Retinal pigment epithelial cell (primary cell): Measurements from ENCODE around the gene MLLT3.

ENCODE experiments used
- DNase-seq: peaks from one replicate; pipeline ENCODE4 v3.0.0-alpha.2; 2010; ENCODE audit warnings: low read depth
- H3K4me3 ChIP-seq: 2 replicates; pipeline ENCODE4 v1.5.1; 2011; ENCODE audit warnings: mild to moderate bottlenecking, low read length, control low read depth, moderate library complexity
- TF ChIP-seq, protein P1 (sequence below): conservative IDR thresholded peaks from 2 replicates; pipeline ENCODE4 v1.5.1; 2011; ENCODE audit warnings: low read depth, low read length, control low read depth, inconsistent platforms

MLLT3 gene

DNA sequence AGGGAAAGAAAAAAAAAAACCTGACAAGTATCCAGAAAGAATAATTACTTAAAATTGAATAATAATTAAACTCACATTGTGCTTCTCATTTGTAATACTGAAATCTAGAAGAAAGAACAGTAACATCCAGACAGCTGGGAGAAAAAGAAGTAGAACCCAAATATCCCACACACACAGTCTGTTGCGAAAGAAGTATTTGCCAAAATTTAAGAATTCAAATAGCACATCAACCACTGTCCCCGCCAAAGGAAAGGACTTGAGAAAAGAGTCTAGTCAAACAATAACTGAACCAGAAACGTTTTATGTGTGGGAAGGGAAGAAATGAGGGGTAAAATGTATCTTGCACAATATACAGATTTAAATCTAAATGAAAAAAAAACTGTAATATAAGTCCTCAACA lies 202.8 kb downstream of the MLLT3 start:
- TF ChIP-seq, protein P1, sequence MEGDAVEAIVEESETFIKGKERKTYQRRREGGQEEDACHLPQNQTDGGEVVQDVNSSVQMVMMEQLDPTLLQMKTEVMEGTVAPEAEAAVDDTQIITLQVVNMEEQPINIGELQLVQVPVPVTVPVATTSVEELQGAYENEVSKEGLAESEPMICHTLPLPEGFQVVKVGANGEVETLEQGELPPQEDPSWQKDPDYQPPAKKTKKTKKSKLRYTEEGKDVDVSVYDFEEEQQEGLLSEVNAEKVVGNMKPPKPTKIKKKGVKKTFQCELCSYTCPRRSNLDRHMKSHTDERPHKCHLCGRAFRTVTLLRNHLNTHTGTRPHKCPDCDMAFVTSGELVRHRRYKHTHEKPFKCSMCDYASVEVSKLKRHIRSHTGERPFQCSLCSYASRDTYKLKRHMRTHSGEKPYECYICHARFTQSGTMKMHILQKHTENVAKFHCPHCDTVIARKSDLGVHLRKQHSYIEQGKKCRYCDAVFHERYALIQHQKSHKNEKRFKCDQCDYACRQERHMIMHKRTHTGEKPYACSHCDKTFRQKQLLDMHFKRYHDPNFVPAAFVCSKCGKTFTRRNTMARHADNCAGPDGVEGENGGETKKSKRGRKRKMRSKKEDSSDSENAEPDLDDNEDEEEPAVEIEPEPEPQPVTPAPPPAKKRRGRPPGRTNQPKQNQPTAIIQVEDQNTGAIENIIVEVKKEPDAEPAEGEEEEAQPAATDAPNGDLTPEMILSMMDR: no peak
- no peak overlapping the region for H3K4me3 ChIP-seq
- DNase-seq: no peak

DNA sequence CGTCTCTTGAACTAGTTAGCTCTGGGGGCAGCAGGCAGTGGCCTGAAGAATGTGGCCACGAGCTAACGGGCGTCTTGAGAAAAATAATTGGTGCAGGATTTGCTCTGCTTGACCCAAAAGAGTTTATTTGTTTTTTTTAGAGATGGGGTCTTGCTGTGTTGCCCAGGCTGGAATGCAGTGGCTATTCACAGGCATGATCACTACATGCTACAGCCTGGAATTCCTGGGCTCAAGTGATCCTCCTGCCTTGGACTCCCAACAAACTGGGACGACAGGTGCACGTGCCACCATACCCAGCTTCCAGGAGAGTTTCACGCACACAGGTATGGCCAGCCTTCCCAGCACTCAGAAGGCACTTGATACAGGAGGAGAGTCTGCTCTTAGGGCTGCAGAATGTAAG lies 203.8 kb downstream of the MLLT3 start:
- DNase-seq: no peak
- TF ChIP-seq, protein P1: no peak
- no peak overlapping the region for H3K4me3 ChIP-seq

DNA sequence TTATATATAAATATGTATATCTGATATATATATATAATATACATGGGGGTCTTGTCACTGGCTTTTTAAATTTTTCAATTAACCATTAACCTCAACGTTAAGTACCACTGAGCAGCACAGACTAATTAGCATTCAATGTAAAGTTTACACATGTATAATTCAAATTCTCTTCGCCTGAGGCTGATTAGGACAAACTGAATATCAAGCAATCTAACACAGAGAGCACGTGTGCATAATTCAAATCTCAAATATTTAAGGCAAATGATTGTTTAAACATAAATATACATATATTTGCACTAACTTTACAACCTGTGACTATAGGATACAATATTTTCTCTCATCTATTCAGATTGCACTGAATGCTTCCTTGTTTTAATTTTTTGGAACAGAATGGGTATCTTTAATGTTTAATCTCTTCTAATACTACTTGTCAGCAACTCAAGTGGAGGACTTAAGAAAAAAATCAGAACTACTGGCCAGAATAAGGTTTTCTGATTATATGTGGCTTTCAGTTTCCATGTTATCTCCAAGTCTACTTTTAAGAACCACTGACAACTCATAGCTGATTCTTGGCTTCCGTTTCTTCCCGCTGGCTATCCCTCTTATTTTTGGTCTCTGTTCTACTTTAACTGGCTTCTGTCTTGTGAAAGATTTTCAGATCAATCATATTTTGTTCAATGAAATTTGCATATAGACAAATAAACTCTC lies 204.8 kb downstream of the MLLT3 start:
- TF ChIP-seq, protein P1: no peak

DNA sequence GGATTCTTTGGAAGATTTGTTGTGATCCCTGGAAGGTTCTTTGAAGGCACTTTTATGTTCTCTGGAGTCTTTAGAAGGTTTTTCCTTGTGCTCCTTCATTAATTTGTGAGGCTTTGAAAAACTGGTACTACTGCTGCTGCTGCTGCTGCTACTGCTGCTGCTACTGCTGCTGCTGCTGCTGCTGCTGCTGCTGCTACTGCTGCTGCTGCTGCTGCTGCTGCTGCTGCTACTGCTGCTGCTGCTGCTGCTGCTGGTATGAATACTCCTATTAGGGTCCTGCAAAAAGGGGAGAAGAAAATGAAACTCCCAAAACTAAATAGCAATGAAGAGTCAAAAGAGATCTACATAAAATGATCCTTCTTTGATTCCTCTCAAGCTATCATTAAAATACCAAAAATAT lies 208.1 kb downstream of the MLLT3 start:
- DNase-seq: no peak
- H3K4me3 ChIP-seq: no peak overlapping the region
- TF ChIP-seq, protein P1: no peak

More for the DNA sequence above, 204.8 kb downstream of the MLLT3 start:
- no peak overlapping the region for H3K4me3 ChIP-seq
- no peak for DNase-seq

DNA sequence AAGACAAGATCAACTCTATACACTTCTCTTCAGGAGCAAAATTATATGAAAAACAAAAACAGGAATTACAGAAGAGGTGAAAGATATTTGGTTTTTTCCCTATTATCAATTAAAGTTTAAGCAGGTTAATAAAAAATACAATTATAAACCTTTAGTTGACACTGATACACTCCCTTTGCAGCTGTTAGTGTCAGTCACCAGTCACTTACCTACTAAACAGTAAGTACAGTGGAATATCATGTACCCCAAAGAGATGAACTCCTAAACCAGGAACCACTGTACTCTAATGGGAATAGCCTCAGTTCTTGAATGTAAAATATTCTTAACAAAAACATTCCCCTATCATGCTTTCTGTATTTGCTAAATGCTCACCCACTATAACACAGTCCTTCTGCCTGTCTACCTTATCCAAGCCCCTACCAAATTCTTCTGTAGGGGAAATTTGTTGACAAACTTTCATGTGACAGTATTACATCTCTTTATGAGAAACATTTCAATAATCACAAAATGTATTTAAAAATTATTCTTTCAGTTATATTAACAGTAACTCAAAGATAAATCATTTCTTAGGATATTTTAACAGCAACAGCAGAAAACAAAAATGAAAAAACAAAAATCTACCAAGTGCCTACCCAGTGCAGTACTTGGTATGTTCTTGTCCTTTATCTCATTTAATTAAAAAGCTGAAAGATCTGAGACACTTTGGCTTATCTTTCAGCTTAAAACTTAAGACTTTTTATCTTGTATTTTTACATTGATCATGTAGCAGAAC lies 212.8 kb downstream of the MLLT3 start:
- TF ChIP-seq, protein P1: no peak
- H3K4me3 ChIP-seq: no peak overlapping the region
- DNase-seq: no peak

DNA sequence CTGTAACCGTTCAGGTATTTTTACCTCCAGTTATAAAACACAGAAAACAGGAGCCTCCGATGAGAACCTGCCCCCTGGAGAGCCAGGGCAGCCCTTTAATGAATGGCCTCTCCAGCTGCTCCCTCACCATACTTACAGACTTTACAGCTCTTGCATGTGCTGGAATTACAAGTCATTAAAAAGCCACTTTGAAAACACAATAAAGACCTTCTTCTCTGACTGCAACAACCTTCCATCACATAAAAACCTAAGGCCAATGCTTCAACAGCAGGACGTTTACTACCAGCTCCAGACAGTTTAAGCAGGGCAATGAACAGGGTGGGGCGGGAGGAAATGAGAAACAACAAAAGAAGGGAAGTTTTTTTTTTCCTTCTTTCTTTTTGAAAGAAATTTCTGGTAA lies 213.8 kb downstream of the MLLT3 start:
- TF ChIP-seq, protein P1: no peak
- DNase-seq: no peak

DNA sequence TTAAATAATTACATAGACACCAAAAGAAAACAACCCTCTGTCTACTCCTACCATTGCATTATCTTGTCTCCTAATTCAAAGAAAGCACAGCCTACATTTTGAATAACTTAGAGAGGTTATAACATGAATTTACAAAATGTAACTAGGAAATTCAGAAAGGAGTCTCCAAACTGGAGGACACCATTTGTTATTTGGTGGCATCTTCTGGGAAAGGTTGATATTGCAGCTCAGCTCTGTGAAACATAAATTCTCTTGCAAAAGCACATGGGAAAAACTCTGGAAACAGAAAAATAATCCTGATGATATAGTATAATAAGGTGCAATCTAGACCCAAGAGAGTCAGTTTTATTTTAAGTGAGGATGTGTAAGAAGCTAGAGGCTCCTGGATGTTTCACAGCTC lies 215.3 kb downstream of the MLLT3 start:
- DNase-seq: no peak
- no peak overlapping the region for H3K4me3 ChIP-seq
- TF ChIP-seq, protein P1: no peak

More for the DNA sequence above, 213.8 kb downstream of the MLLT3 start:
- no peak overlapping the region for H3K4me3 ChIP-seq
